GM19467 (cell line): ENCODE data around the gene ZCCHC7.
"Not testable (repeated sequence)": the region's sequence is repeated elsewhere in the genome, so short reads cannot be mapped to it uniquely, and the experiment has no call there.

ENCODE experiments used
- ATAC-seq: cut with Tn5 transposase; IDR thresholded peaks from one replicate; pipeline ENCODE4 v1.9.1; 2021; ENCODE audit warnings: mild to moderate bottlenecking, moderate library complexity; ENCODE audit not compliant: unreplicated experiment

The ZCCHC7 gene

GRCh38 chr9:37203456-37203855 lies 83.1 kb downstream of the ZCCHC7 start:
- ATAC-seq = not testable (repeated sequence)

GRCh38 chr9:37206121-37206620 lies 85.8 kb downstream of the ZCCHC7 start:
- no peak for ATAC-seq

- ATAC-seq = no peak
Measured at GRCh38 chr9:37209431-37210386, 89.3 kb downstream of the ZCCHC7 start.

- no peak for ATAC-seq
Measured at GRCh38 chr9:37210737-37211523, 90.6 kb downstream of the ZCCHC7 start.

- no peak for ATAC-seq
Measured at GRCh38 chr9:37212435-37212834, 92.1 kb downstream of the ZCCHC7 start.

- no peak for ATAC-seq
Measured at GRCh38 chr9:37215381-37215780, 95.0 kb downstream of the ZCCHC7 start.

- ATAC-seq = no peak
Measured at GRCh38 chr9:37215830-37216229, 95.5 kb downstream of the ZCCHC7 start.

- no peak for ATAC-seq
Measured at GRCh38 chr9:37217161-37217560, 96.8 kb downstream of the ZCCHC7 start.

- ATAC-seq = no peak
Measured at GRCh38 chr9:37218800-37219425, 98.5 kb downstream of the ZCCHC7 start.

- ATAC-seq = no peak
Measured at GRCh38 chr9:37220971-37221370, 100.6 kb downstream of the ZCCHC7 start.

- no peak for ATAC-seq
Measured at GRCh38 chr9:37221489-37222106, 101.2 kb downstream of the ZCCHC7 start.

GRCh38 chr9:37229455-37229854 lies 109.1 kb downstream of the ZCCHC7 start:
- ATAC-seq = no peak

- no peak for ATAC-seq
Measured at GRCh38 chr9:37229882-37230482, 109.6 kb downstream of the ZCCHC7 start.

GRCh38 chr9:37236822-37237221 lies 116.4 kb downstream of the ZCCHC7 start:
- ATAC-seq = no peak

- ATAC-seq = no peak
Measured at GRCh38 chr9:37238122-37238521, 117.7 kb downstream of the ZCCHC7 start.

GRCh38 chr9:37239224-37239859 lies 119.0 kb downstream of the ZCCHC7 start:
- ATAC-seq = no peak

GRCh38 chr9:37239921-37240320 lies 119.5 kb downstream of the ZCCHC7 start:
- no peak for ATAC-seq

- no peak for ATAC-seq
Measured at GRCh38 chr9:37241340-37241739, 121.0 kb downstream of the ZCCHC7 start.

GRCh38 chr9:37242089-37242488 lies 121.7 kb downstream of the ZCCHC7 start:
- ATAC-seq = no peak
